ENCODE results near the gene PREX1. TPM values are rescaled to one million over a fixed set of nuclear protein-coding genes. Genes with fewer than 3 reads are reported as not detected.

Gene PREX1
- total and polyA plus RNA-seq, 8 donors: 1.5 to 13.2 (median 6.3) TPM

- DNase-seq (no peak), FAIRE-seq (no peak), ATAC-seq (no peak)
- no peak overlapping the region for H3K4me3 ChIP-seq
- H3K9me3 ChIP-seq: no peaks in the 10 kb centered on the region
- no peaks in the 10 kb centered on the region for H3K27me3 ChIP-seq
- H3K4me1 ChIP-seq: peaks cover 0 to 10% (median 10%) of the 10 kb centered on the region in 3 donors
- H3K36me3 ChIP-seq: no peaks in the 10 kb centered on the region
- no peak for TF ChIP-seq CTCF (IDR thresholded peaks at IDR 0.05)
- WGBS, 2 donors: 85 to 93% methylated on average over 5 of the region's 5 CpGs
- peak overlapping the region in 2 of 4 donors; percentile 6 to 19 for H3K27ac ChIP-seq
- intact Hi-C loops (cut with DNase I): no loop called here
Measured at GRCh38 chr20:48724382-48724781, 103.4 kb downstream of the PREX1 start.

- Histone ChIP-seq H3K9me3 (no peaks in the 10 kb centered on the region), H3K4me1 (peaks cover 0 to 10% (median 10%) of the 10 kb centered on the region in 3 donors), H3K36me3 (no peaks in the 10 kb centered on the region), H3K27me3 (no peaks in the 10 kb centered on the region), H3K27ac (peak overlapping the region in 3 of 4 donors; percentile 33 to 48 (median 44)), H3K4me3 (no peak overlapping the region)
- peak; percentile 13 to 58 (median 22) for ATAC-seq
- TF ChIP-seq CTCF (IDR thresholded peaks at IDR 0.05): no peak
- peak in 1 of 6 donors; percentile 35 for DNase-seq
- WGBS, 2 donors: 59 to 68% methylated on average over 29 of the region's 29 CpGs
- intact Hi-C loops (cut with DNase I): no loop called here
- FAIRE-seq: no peak
Measured at GRCh38 chr20:48723308-48724264, 104.2 kb downstream of the PREX1 start.

- peak; percentile 73 to 86 (median 84) for ATAC-seq
- FAIRE-seq: no peak
- Histone ChIP-seq H3K27ac (peak overlapping the region in 3 of 4 donors; percentile 33 to 48 (median 44)), H3K27me3 (no peaks in the 10 kb centered on the region), H3K36me3 (no peaks in the 10 kb centered on the region), H3K9me3 (no peaks in the 10 kb centered on the region), H3K4me1 (peaks cover 0 to 10% (median 10%) of the 10 kb centered on the region in 3 donors), H3K4me3 (no peak overlapping the region)
- intact Hi-C loops (cut with DNase I): no loop called here
- peak in 4 of 6 donors; percentile 25 to 63 (median 48) for DNase-seq
- WGBS, 2 donors: 25 to 30% methylated on average over 8 of the region's 8 CpGs
- no peak for TF ChIP-seq CTCF (IDR thresholded peaks at IDR 0.05)
Measured at GRCh38 chr20:48722737-48723191, 105.0 kb downstream of the PREX1 start.

- Histone ChIP-seq H3K36me3 (no peaks in the 10 kb centered on the region), H3K9me3 (no peaks in the 10 kb centered on the region), H3K4me1 (peaks cover 0 to 10% (median 10%) of the 10 kb centered on the region in 3 donors), H3K27me3 (no peaks in the 10 kb centered on the region), H3K4me3 (no peak overlapping the region), H3K27ac (peak overlapping the region in 3 of 4 donors; percentile 6 to 48 (median 44))
- no peak for TF ChIP-seq CTCF (IDR thresholded peaks at IDR 0.05)
- DNase-seq: peak in 1 of 6 donors; percentile 37
- FAIRE-seq: no peak
- WGBS, 2 donors: 77 to 86% methylated on average over 14 of the region's 14 CpGs
- intact Hi-C loops (cut with DNase I): no loop called here
- ATAC-seq: peak; percentile 47 to 72 (median 55)
Measured at GRCh38 chr20:48722002-48722731, 105.6 kb downstream of the PREX1 start.
